Mucosa of stomach (tissue), 1 donor: ENCODE measurements around the gene UNC119B.

Experiments used
- H3K27me3 ChIP-seq: one replicate; pipeline ENCODE4 v1.7.0; 2013; ENCODE audit warnings: mild to moderate bottlenecking, low read length; ENCODE audit not compliant: control insufficient read depth, insufficient read depth
- H3K36me3 ChIP-seq: one replicate; pipeline ENCODE4 v1.7.0; 2013; ENCODE audit warnings: low read length; ENCODE audit not compliant: control insufficient read depth, insufficient read depth
- H3K4me1 ChIP-seq: one replicate; pipeline ENCODE4 v1.7.0; 2013; ENCODE audit warnings: mild to moderate bottlenecking, low read length; ENCODE audit not compliant: control insufficient read depth, insufficient read depth
- H3K4me3 ChIP-seq: one replicate; pipeline ENCODE4 v1.7.0; 2013; ENCODE audit warnings: low read length
- H3K9ac ChIP-seq: one replicate; pipeline ENCODE4 v1.7.0; 2013; ENCODE audit warnings: mild to moderate bottlenecking, low read length, moderate library complexity
- H3K9me3 ChIP-seq: one replicate; pipeline ENCODE4 v1.7.0; 2013; ENCODE audit warnings: mild to moderate bottlenecking, low read length, moderate library complexity; ENCODE audit not compliant: control insufficient read depth
- donor health status: Pancreatic carcinoma.

The UNC119B gene

DNA sequence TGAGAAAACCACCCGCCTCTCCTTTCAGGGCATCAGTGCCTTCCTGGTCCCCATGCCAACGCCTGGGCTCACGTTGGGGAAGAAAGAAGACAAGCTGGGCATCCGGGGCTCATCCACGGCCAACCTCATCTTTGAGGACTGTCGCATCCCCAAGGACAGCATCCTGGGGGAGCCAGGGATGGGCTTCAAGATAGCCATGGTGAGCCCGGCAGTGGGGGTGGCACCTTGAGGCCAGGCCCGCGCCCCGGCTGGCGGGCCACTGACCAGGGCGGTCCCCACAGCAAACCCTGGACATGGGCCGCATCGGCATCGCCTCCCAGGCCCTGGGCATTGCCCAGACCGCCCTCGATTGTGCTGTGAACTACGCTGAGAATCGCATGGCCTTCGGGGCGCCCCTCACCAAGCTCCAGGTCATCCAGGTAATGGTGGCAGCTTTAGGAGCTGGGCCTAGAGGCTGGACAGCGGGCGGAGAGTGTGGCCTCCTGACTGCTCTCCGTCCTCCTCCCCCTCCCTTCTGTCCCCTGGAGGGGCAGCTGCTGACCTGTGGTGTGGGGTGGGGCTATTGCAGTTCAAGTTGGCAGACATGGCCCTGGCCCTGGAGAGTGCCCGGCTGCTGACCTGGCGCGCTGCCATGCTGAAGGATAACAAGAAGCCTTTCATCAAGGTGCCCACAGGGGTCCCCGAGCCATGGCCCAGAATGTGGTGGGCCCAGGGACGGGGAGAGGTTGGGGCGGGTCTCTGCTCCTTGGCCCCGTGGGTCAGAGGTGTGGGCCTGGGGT lies 28.2 kb downstream of the UNC119B start:
- H3K27me3 ChIP-seq = no peaks in the 10 kb centered on the region
- no peak overlapping the region for H3K4me3 ChIP-seq
- no peaks in the 10 kb centered on the region for H3K9me3 ChIP-seq
- H3K36me3 ChIP-seq = no peaks in the 10 kb centered on the region
- H3K9ac ChIP-seq = no peak overlapping the region
- H3K4me1 ChIP-seq = no peaks in the 10 kb centered on the region

DNA sequence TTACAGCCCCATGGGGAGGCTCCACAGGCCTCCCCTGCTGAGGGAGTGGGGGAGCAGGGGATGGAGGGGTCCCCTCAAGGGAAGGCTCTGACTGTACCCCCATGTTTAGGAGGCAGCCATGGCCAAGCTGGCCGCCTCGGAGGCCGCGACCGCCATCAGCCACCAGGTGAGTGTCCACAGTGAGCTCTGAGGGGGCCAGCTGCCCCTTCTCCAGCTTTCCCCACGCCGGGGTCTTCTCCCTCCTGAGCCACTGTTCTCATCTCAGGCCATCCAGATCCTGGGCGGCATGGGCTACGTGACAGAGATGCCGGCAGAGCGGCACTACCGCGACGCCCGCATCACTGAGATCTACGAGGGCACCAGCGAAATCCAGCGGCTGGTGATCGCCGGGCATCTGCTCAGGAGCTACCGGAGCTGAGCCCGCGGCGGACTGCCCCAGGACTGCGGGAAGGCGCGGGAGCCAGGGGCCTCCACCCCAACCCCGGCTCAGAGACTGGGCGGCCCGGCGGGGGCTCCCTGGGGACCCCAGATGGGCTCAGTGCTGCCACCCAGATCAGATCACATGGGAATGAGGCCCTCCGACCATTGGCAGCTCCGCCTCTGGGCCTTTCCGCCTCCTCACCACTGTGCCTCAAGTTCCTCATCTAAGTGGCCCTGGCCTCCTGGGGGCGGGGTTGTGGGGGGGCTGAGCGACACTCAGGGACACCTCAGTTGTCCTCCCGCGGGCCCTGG lies 28.9 kb downstream of the UNC119B start:
- H3K36me3 ChIP-seq = no peaks in the 10 kb centered on the region
- H3K4me3 ChIP-seq = no peak overlapping the region
- no peaks in the 10 kb centered on the region for H3K9me3 ChIP-seq
- no peaks in the 10 kb centered on the region for H3K4me1 ChIP-seq
- H3K9ac ChIP-seq = no peak overlapping the region
- no peaks in the 10 kb centered on the region for H3K27me3 ChIP-seq

DNA sequence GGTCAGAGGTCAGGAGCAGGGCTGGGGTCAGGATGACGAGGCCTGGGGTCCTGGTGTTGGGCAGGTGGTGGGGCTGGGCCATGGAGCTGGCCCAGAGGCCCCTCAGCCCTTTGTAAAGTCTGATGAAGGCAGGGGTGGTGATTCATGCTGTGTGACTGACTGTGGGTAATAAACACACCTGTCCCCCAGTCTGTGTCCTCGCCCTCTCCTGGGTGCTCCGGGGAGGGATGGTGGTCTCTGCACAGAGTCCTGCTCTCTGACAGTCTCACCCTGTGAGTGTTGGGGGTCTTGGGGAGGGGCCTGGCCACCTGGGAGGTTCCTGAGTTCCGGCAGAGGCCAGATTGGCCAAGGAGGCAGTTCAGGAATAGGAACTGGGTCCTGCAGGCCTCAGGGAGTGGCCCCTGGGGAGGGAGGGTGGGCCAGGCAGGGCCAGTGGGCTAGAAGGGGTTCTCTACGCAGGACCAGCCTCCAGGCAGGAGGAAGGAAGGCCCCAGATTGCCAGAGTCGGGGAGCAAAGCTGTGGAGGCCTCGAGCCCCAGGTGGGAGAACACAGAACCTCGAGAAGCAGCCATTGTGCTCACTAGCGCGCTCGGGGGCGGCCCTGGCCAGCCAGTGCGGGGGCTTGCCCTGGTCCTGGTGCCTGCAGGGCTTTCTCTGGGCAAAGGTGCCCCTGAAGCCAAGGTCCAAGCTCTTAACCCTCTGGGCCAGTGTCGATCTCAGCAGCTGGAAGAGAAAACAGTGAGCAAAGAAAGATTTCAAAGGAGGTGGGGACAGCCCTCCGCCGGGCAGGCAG lies 29.8 kb downstream of the UNC119B start:
- H3K4me1 ChIP-seq = no peaks in the 10 kb centered on the region
- H3K9ac ChIP-seq = no peak overlapping the region
- H3K4me3 ChIP-seq = no peak overlapping the region
- no peaks in the 10 kb centered on the region for H3K27me3 ChIP-seq
- H3K9me3 ChIP-seq = no peaks in the 10 kb centered on the region
- H3K36me3 ChIP-seq = no peaks in the 10 kb centered on the region

DNA sequence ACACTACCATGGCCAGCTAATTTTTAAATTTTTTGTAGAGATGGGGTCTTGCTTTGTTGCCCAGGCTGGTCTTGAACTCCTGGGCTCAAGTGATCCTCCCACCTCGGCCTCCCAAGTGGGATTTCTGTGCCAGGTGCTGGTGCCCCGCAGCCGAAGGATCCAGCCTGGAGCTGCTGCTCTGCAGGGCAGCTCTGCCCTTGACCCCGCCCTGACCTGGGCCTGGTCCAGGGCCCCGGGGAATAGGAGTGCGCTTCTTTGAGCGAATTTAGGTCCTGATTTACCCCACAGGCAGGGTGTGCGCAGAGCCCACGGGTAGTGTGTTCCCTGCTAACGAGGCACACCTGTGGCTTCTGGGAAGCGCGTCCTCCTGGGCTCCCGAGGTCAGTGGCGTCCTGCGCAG lies 30.6 kb downstream of the UNC119B start:
- Histone ChIP-seq H3K9ac (no peak overlapping the region), H3K4me1 (no peaks in the 10 kb centered on the region), H3K9me3 (no peaks in the 10 kb centered on the region), H3K27me3 (no peaks in the 10 kb centered on the region), H3K4me3 (no peak overlapping the region), H3K36me3 (no peaks in the 10 kb centered on the region)

DNA sequence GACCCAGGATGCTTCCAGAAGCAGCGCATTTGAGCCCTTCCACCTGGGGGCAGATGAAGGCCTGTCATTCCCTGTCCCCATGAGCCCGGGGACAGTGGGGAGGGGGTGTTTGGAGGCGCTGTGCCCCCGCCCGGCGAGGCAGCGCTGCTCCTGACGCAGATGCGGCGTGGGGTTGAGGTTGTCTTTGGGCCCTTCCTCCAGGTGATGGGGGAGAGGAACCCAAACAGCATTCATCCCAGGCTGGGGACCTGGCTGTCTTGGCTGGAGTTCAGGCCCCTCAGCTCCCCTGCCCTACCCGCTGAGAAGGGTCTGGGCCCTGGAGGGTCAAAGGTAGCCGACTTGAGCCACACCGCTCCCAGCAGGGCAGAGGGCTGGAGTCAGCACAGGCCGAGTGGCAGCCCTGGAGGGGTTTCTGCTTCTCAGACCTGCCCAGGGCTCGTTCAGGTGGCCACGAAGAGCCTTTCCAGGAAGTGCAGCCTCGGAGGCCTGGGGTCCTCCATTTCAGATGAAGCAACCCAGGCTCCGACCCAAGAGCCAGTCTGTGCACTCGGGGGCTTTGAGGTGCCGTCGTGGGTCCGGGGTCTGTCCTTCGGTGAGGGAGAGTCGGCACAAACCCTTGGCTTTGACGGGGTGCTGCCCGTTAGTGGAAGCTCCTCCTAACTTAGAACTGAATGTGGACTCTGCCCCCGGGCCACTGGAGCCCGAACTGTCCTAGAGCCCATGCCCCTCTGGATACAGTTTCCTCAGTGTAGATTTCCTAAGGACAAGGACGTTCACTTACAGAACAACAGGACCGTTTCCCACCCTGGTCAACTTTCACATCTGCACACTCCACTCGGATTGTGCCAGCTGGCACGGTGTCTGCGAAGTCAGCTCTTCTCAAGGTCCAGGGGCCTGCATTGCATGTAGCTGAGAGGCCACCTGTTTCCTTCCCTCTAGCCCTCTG lies 31.5 kb downstream of the UNC119B start:
- Histone ChIP-seq H3K4me1 (no peaks in the 10 kb centered on the region), H3K9me3 (no peaks in the 10 kb centered on the region), H3K4me3 (no peak overlapping the region), H3K36me3 (no peaks in the 10 kb centered on the region), H3K27me3 (no peaks in the 10 kb centered on the region), H3K9ac (no peak overlapping the region)

DNA sequence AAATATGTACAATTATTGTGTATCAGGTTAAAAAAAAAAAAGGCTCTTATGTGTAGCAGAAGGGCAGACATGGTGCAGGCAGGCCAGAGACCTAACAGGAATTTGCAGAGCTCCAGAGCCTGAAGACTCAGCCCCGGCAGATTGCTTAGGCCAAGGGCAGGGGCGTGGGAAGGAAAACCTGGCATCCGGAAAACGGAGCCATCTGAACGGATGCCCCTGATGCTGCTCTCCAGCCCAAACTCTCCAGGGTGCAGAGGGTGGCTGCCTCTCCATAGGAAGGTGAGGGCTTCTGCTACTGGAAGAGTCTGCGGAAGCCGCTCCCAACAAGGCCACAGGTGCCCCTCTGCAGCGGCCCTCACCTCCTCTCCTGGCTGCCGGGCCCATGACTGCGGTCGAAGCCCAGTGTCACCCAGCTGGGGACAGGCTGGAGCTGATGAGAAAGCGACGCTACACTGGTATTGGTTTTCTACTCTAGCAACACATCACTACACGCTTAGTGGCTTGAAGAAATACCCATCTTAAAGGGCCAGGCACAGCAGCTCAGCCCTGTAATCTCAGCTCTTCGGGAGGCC lies 34.8 kb downstream of the UNC119B start:
- no peaks in the 10 kb centered on the region for H3K9me3 ChIP-seq
- H3K36me3 ChIP-seq = no peaks in the 10 kb centered on the region
- no peaks in the 10 kb centered on the region for H3K27me3 ChIP-seq
- no peak overlapping the region for H3K9ac ChIP-seq
- H3K4me1 ChIP-seq = no peaks in the 10 kb centered on the region
- no peak overlapping the region for H3K4me3 ChIP-seq

DNA sequence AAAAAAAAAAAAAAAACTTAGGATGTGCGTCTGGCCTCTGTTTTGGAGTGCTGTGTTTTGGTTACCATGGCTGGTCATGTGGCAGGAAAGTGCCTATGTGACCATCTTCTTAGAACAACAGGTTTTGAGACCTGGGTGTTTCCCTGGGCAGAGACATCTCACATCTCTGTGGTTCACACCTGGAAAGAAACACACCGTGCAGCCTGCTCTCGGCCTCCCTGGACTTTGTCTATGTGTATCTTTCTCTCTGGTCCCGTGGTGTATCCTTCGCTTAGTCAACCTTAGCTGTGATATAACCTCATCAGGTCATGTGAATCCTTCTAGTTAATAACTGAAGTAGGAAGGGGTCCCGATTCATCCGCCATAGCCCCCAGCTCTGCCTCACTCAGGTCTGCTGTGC lies 38.0 kb downstream of the UNC119B start:
- Histone ChIP-seq H3K36me3 (no peaks in the 10 kb centered on the region), H3K9ac (no peak overlapping the region), H3K4me1 (no peaks in the 10 kb centered on the region), H3K27me3 (no peaks in the 10 kb centered on the region), H3K9me3 (no peaks in the 10 kb centered on the region), H3K4me3 (no peak overlapping the region)

DNA sequence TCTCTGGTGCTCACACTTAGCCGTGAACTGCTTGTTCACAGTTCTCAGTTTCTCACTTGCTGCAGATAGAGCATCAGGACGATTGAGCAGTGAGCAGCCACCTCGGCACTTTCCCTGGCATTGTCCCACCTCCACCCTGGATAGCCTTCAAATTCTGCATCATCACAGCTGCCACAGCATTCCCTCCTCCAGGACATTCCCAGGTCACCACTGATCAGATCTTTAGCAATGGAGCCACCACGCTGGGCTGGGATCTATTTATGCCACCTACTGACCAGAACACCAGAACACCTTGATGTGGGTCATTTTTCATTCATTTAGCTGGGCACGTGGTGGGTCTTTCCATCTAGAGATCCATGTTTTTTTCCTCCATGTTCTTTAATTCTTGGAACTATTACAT lies 39.0 kb downstream of the UNC119B start:
- H3K9me3 ChIP-seq = no peaks in the 10 kb centered on the region
- no peaks in the 10 kb centered on the region for H3K36me3 ChIP-seq
- H3K27me3 ChIP-seq = no peaks in the 10 kb centered on the region
- no peak overlapping the region for H3K9ac ChIP-seq
- no peak overlapping the region for H3K4me3 ChIP-seq
- no peaks in the 10 kb centered on the region for H3K4me1 ChIP-seq

DNA sequence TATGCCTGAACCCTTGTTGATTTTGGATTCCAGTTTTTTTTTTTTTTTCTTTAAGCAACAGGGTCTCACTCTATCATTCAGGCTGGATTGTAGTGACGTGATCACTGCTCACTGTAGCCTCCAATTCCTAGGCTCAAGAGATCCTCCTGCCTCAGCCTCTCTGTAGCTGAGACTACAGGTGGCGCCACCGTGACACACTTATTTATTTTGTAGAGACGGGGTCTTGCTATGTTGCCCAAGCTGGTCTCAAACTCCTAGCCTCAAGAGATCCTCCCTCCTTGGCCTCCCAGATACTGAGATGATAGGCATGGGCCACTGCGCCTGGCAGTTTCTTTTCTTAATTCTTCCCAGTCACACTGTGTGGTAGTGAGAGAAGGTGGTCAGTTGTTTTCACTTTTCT lies 40.5 kb downstream of the UNC119B start:
- Histone ChIP-seq H3K27me3 (no peaks in the 10 kb centered on the region), H3K9ac (no peak overlapping the region), H3K4me3 (no peak overlapping the region), H3K4me1 (no peaks in the 10 kb centered on the region), H3K36me3 (no peaks in the 10 kb centered on the region), H3K9me3 (no peaks in the 10 kb centered on the region)

DNA sequence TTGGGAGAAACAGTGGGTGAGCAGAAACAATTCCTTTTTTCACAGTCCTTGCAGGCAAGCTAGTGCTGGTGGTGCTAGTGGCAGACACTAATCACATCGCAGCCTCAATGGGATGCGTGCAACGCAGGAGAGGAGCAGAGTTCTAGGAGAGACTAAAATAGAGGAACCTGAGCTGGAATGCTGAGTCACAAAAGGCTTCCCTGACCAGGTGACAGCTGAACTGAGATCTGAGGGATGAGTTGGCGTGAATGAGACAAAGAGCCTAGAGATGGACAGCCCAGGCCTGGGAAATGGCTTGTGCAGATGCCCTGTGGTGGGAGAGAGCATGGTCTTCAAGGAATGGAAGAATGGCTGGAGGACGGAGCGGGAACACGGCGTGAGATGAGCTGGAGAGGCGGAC lies 41.1 kb downstream of the UNC119B start:
- Histone ChIP-seq H3K4me3 (no peak overlapping the region), H3K4me1 (no peaks in the 10 kb centered on the region), H3K9me3 (no peaks in the 10 kb centered on the region), H3K9ac (no peak overlapping the region), H3K27me3 (no peaks in the 10 kb centered on the region), H3K36me3 (no peaks in the 10 kb centered on the region)

DNA sequence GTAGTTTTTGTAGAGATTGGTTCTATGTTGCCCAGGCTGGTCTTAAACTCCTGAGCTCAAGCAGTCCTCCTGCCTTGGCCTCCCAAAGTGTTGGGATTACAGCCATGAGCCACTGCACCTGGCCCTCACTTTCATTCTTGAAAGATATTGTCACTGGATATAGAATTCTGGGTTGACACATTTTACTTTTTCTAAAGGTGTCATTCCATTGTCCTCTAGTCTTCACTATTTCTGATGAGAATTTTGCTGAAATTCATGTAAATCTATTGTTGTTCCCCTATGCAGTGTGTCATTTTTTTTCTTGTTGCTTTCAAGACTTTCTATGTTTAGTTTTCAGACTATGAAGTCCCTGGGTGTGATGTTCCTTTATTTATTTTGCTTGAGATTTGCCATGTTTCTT lies 44.5 kb downstream of the UNC119B start:
- Histone ChIP-seq H3K9ac (no peak overlapping the region), H3K4me1 (no peaks in the 10 kb centered on the region), H3K27me3 (no peaks in the 10 kb centered on the region), H3K4me3 (no peak overlapping the region), H3K36me3 (no peaks in the 10 kb centered on the region), H3K9me3 (no peaks in the 10 kb centered on the region)
